ENCODE measurements around the gene UGT1A10. TPM values are rescaled to one million over a fixed set of nuclear protein-coding genes. Genes with fewer than 3 reads are reported as not detected.
A peak's percentile ranks its signal among the peaks of the same experiment; 100 is the strongest.

UGT1A10 gene
- total RNA-seq, 5 donors from 2014 or later (not counting 1 experiment from before 2014, with no cell fraction given): not detected

- no peak for ATAC-seq (replicated peaks in 1 of 4)
- peaks cover 12 to 39% of the 10 kb centered on the region in 2 donors for H3K27me3 Mint-ChIP-seq
These were observed 171.1 kb downstream of the UGT1A10 start for GRCh38 chr2:233807215-233807865.

GRCh38 chr2:233807966-233808935 lies 172.0 kb downstream of the UGT1A10 start:
- DNase-seq: peak in 2 of 35 experiments; percentile 3 to 13
- ChIA-PET POLR2A (no interaction called here), CTCF (no interaction called here)
- peaks cover 5 to 31% of the 10 kb centered on the region in 2 donors for H3K27me3 Mint-ChIP-seq
- H3K9me3 ChIP-seq: no peaks in the 10 kb centered on the region
- 76% methylated on average over 4 of the region's 10 CpGs for WGBS (ENCODE audit: insufficient coverage)
- no peaks in the 10 kb centered on the region for H3K36me3 ChIP-seq (ENCODE audit: control insufficient read depth in 2 of 2, extremely low read depth in 1 of 2, insufficient read depth in 1 of 2, low read length in 1 of 2)
- ATAC-seq (replicated peaks in 1 of 4): no peak
- no peaks in the 10 kb centered on the region for H3K4me1 ChIP-seq (ENCODE audit: control insufficient read depth in 1 of 2, extremely low read depth in 1 of 2, insufficient read depth in 2 of 2, low read length in 2 of 2)
- H3K36me3 Mint-ChIP-seq: no peaks in the 10 kb centered on the region
- H3K27me3 ChIP-seq (replicated peaks in 1 of 2; ENCODE audit: control insufficient read depth in 2 of 2, extremely low read depth in 1 of 2, insufficient read depth in 2 of 2, low read length in 1 of 2): peaks cover 0 to 51% of the 10 kb centered on the region in 2 experiments
- H3K27ac Mint-ChIP-seq: no peak overlapping the region
- H3K4me3 Mint-ChIP-seq: no peak overlapping the region
- no peaks in the 10 kb centered on the region for H3K4me1 Mint-ChIP-seq
- H3K4me3 ChIP-seq (ENCODE audit: control insufficient read depth in 1 of 2, extremely low read depth in 1 of 2, low read length in 1 of 2): no peak overlapping the region
- H3K27ac ChIP-seq (ENCODE audit: low read length): no peak overlapping the region
- H3K9me3 Mint-ChIP-seq: no peaks in the 10 kb centered on the region

More at GRCh38 chr2:233807215-233807865, 171.1 kb downstream of the UGT1A10 start:
- H3K27me3 ChIP-seq (replicated peaks in 1 of 2; ENCODE audit: control insufficient read depth in 2 of 2, extremely low read depth in 1 of 2, insufficient read depth in 2 of 2, low read length in 1 of 2): peaks cover 0 to 56% of the 10 kb centered on the region in 2 experiments
- Mint-ChIP-seq H3K27ac (no peak overlapping the region), H3K4me1 (no peaks in the 10 kb centered on the region), H3K36me3 (no peaks in the 10 kb centered on the region), H3K4me3 (no peak overlapping the region), H3K9me3 (no peaks in the 10 kb centered on the region)
- ChIA-PET CTCF (no interaction called here), POLR2A (no interaction called here)
- no peaks in the 10 kb centered on the region for H3K36me3 ChIP-seq (ENCODE audit: control insufficient read depth in 2 of 2, extremely low read depth in 1 of 2, insufficient read depth in 1 of 2, low read length in 1 of 2)
- no peak overlapping the region for H3K27ac ChIP-seq (ENCODE audit: low read length)
- H3K4me1 ChIP-seq (ENCODE audit: control insufficient read depth in 1 of 2, extremely low read depth in 1 of 2, insufficient read depth in 2 of 2, low read length in 2 of 2): no peaks in the 10 kb centered on the region
- WGBS (ENCODE audit: insufficient coverage): 78% methylated on average over 8 of the region's 12 CpGs
- H3K4me3 ChIP-seq (ENCODE audit: control insufficient read depth in 1 of 2, extremely low read depth in 1 of 2, low read length in 1 of 2): no peak overlapping the region
- H3K9me3 ChIP-seq: no peaks in the 10 kb centered on the region
- peak in 2 of 35 experiments; percentile 4 to 16 for DNase-seq

GRCh38 chr2:233810385-233810784 lies 174.1 kb downstream of the UGT1A10 start:
- no peaks in the 10 kb centered on the region for H3K36me3 ChIP-seq (ENCODE audit: control insufficient read depth in 2 of 2, extremely low read depth in 1 of 2, insufficient read depth in 1 of 2, low read length in 1 of 2)
- H3K4me3 ChIP-seq (ENCODE audit: control insufficient read depth in 1 of 2, extremely low read depth in 1 of 2, low read length in 1 of 2): no peak overlapping the region
- H3K27me3 ChIP-seq (replicated peaks in 1 of 2; ENCODE audit: control insufficient read depth in 2 of 2, extremely low read depth in 1 of 2, insufficient read depth in 2 of 2, low read length in 1 of 2): peaks cover 0 to 38% of the 10 kb centered on the region in 2 experiments
- H3K4me3 Mint-ChIP-seq: no peak overlapping the region
- H3K27me3 Mint-ChIP-seq: peaks cover 5 to 28% of the 10 kb centered on the region in 2 donors
- ChIA-PET CTCF (no interaction called here), POLR2A (no interaction called here)
- no peaks in the 10 kb centered on the region for H3K9me3 ChIP-seq
- no peak overlapping the region for H3K27ac Mint-ChIP-seq
- no peaks in the 10 kb centered on the region for H3K9me3 Mint-ChIP-seq
- ATAC-seq (replicated peaks in 1 of 4): no peak
- peak in 1 of 35 experiments; percentile 17 for DNase-seq
- H3K4me1 ChIP-seq (ENCODE audit: control insufficient read depth in 1 of 2, extremely low read depth in 1 of 2, insufficient read depth in 2 of 2, low read length in 2 of 2): no peaks in the 10 kb centered on the region
- H3K4me1 Mint-ChIP-seq: no peaks in the 10 kb centered on the region
- WGBS (ENCODE audit: insufficient coverage): 77% methylated on average over 5 of the region's 6 CpGs
- H3K36me3 Mint-ChIP-seq: no peaks in the 10 kb centered on the region
- H3K27ac ChIP-seq (ENCODE audit: low read length): no peak overlapping the region

GRCh38 chr2:233811087-233811486 lies 174.8 kb downstream of the UGT1A10 start:
- POLR2A ChIA-PET: no interaction called here
- Mint-ChIP-seq H3K4me1 (no peaks in the 10 kb centered on the region), H3K27me3 (peaks cover 5 to 30% of the 10 kb centered on the region in 2 donors), H3K36me3 (no peaks in the 10 kb centered on the region), H3K27ac (no peak overlapping the region), H3K9me3 (no peaks in the 10 kb centered on the region), H3K4me3 (no peak overlapping the region)
- Histone ChIP-seq H3K9me3 (no peaks in the 10 kb centered on the region), H3K27me3 (replicated peaks in 1 of 2; ENCODE audit: control insufficient read depth in 2 of 2, extremely low read depth in 1 of 2, insufficient read depth in 2 of 2, low read length in 1 of 2) (peaks cover 0 to 38% of the 10 kb centered on the region in 2 experiments), H3K4me3 (ENCODE audit: control insufficient read depth in 1 of 2, extremely low read depth in 1 of 2, low read length in 1 of 2) (no peak overlapping the region), H3K4me1 (ENCODE audit: control insufficient read depth in 1 of 2, extremely low read depth in 1 of 2, insufficient read depth in 2 of 2, low read length in 2 of 2) (no peaks in the 10 kb centered on the region), H3K36me3 (ENCODE audit: control insufficient read depth in 2 of 2, extremely low read depth in 1 of 2, insufficient read depth in 1 of 2, low read length in 1 of 2) (no peaks in the 10 kb centered on the region), H3K27ac (ENCODE audit: low read length) (no peak overlapping the region)
- ATAC-seq (replicated peaks in 1 of 4) (no peak), DNase-seq (peak in 2 of 35 experiments; percentile 2 to 9)
- CTCF ChIA-PET: no interaction called here
- whole genome bisulfite sequencing (ENCODE audit: insufficient coverage): 66% methylated on average over 3 of the region's 4 CpGs

- no peak for ATAC-seq (replicated peaks in 1 of 4)
- H3K4me3 ChIP-seq (ENCODE audit: control insufficient read depth in 1 of 2, extremely low read depth in 1 of 2, low read length in 1 of 2): no peak overlapping the region
- no peaks in the 10 kb centered on the region for H3K4me1 Mint-ChIP-seq
- peaks cover 8 to 35% of the 10 kb centered on the region in 2 donors for H3K27me3 Mint-ChIP-seq
- DNase-seq: peak in 1 of 35 experiments; percentile 9
- WGBS (ENCODE audit: insufficient coverage): 55% methylated on average over 2 of the region's 8 CpGs
- no peaks in the 10 kb centered on the region for H3K9me3 ChIP-seq
- H3K27ac Mint-ChIP-seq: no peak overlapping the region
- POLR2A ChIA-PET: no interaction called here
- CTCF ChIA-PET: no interaction called here
- H3K9me3 Mint-ChIP-seq: no peaks in the 10 kb centered on the region
- H3K27me3 ChIP-seq (replicated peaks in 1 of 2; ENCODE audit: control insufficient read depth in 2 of 2, extremely low read depth in 1 of 2, insufficient read depth in 2 of 2, low read length in 1 of 2): peaks cover 0 to 39% of the 10 kb centered on the region in 2 experiments
- H3K4me3 Mint-ChIP-seq: no peak overlapping the region
- no peaks in the 10 kb centered on the region for H3K4me1 ChIP-seq (ENCODE audit: control insufficient read depth in 1 of 2, extremely low read depth in 1 of 2, insufficient read depth in 2 of 2, low read length in 2 of 2)
- H3K36me3 Mint-ChIP-seq: no peaks in the 10 kb centered on the region
- H3K27ac ChIP-seq (ENCODE audit: low read length): no peak overlapping the region
- H3K36me3 ChIP-seq (ENCODE audit: control insufficient read depth in 2 of 2, extremely low read depth in 1 of 2, insufficient read depth in 1 of 2, low read length in 1 of 2): no peaks in the 10 kb centered on the region
These were observed 175.5 kb downstream of the UGT1A10 start for GRCh38 chr2:233811732-233812131.

GRCh38 chr2:233813236-233814055 lies 177.2 kb downstream of the UGT1A10 start:
- no peak overlapping the region for H3K4me3 Mint-ChIP-seq
- ChIA-PET CTCF (no interaction called here), POLR2A (no interaction called here)
- H3K9me3 Mint-ChIP-seq: no peaks in the 10 kb centered on the region
- peaks cover 0 to 5% (median 0%) of the 10 kb centered on the region in 3 donors for H3K4me1 Mint-ChIP-seq
- H3K36me3 Mint-ChIP-seq: no peaks in the 10 kb centered on the region
- no peak overlapping the region for H3K27ac Mint-ChIP-seq
- no peaks in the 10 kb centered on the region for H3K9me3 ChIP-seq
- no peaks in the 10 kb centered on the region for H3K36me3 ChIP-seq (ENCODE audit: control insufficient read depth in 2 of 2, extremely low read depth in 1 of 2, insufficient read depth in 1 of 2, low read length in 1 of 2)
- no peak overlapping the region for H3K27ac ChIP-seq (ENCODE audit: low read length)
- DNase-seq: peak in 1 of 35 experiments; percentile 9
- 58% methylated on average over 1 of the region's 3 CpGs for WGBS (ENCODE audit: insufficient coverage)
- no peak for ATAC-seq (replicated peaks in 1 of 4)
- H3K27me3 Mint-ChIP-seq: peaks cover 16 to 40% of the 10 kb centered on the region in 2 donors
- H3K4me1 ChIP-seq (ENCODE audit: control insufficient read depth in 1 of 2, extremely low read depth in 1 of 2, insufficient read depth in 2 of 2, low read length in 2 of 2): no peaks in the 10 kb centered on the region
- peaks cover 0 to 41% of the 10 kb centered on the region in 2 experiments for H3K27me3 ChIP-seq (replicated peaks in 1 of 2; ENCODE audit: control insufficient read depth in 2 of 2, extremely low read depth in 1 of 2, insufficient read depth in 2 of 2, low read length in 1 of 2)
- H3K4me3 ChIP-seq (ENCODE audit: control insufficient read depth in 1 of 2, extremely low read depth in 1 of 2, low read length in 1 of 2): no peak overlapping the region

All from T-cell (primary cell).